Raji (cell line): Measurements from ENCODE around the gene MACROH2A2.

Experiments
- POLR2A ChIP-seq: IDR thresholded peaks from 2 replicates; pipeline ENCODE4 v1.6.1; 2011; ENCODE audit warnings: low read depth, low read length, control low read depth; ENCODE audit not compliant: insufficient read depth

MACROH2A2 gene

DNA sequence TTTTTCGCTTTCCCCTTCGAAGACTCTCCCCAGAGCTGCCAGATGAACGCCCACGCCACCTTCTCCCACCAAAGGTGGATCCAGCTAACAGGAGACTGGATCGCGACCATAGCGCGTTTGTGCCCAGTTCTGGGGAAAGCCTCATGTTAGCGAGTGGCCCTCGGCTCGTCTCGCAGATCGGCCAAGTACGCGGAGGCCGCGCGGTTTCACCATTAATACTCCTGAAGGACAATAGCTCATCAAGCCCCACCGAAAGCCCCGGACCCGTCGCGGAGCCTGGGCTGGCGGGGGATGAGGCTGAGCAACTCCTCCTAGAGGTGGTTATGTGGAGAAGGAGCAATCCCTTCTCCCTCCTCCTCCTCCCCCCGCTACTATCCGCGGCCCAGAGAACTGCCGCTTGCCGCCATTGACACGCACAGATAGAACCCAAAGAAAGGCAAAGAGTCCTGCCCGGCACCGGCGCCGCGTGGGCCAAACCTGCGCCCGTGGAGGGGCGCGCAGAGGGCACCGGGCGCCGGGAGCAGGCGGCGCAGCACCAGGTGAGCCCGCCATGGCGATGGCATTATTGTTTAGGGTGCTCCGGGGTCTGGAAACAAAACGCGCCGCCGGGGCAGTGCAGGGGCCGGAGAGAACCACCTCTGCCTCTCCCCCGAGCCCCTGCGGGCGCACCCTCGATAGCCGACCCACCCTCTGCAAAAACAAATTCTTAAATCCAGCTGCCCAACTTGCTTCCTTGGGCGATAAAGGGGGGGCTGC, at the start of gene MACROH2A2:
Gene MACROH2A2 (plus strand): TSS at position 385 of the 756 bp plus-strand sequence. CDS start 22,813 bp downstream, outside the sequence.
- no peak for TF ChIP-seq POLR2A

DNA sequence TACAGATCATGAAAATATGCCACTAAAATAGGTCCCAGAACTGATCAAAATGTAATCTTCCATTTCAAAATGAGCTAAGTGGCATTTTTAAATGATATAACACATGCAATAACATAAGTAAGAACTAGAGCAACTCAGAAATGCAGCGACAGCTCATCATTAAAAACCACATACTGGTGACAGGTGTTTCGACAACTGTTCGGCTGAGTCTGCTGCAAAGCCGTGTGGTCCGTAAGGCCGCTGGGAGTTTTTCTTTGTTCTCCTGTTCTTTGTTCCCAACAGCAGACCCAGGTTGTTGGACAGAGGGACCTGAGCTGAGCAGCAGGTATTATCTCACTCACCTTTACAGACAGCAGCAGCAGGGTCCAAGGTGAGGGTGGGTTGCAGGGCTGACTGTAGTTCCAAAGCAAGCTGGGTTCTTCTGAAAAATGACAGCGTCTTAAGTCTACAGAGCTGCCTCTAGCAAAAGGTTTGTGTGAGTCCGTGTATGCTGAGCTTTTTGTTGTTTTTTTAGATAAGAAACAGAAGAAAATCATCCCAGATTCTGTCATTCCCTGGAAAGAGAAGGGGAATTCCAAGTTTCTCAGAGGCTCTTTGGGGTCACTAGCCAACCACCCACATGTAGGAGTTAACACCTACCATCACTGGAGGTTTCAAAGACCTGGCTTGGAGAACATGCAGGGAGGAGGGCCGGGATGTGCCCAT, 45.4 kb upstream of the MACROH2A2 start:
- no peak for TF ChIP-seq POLR2A

DNA sequence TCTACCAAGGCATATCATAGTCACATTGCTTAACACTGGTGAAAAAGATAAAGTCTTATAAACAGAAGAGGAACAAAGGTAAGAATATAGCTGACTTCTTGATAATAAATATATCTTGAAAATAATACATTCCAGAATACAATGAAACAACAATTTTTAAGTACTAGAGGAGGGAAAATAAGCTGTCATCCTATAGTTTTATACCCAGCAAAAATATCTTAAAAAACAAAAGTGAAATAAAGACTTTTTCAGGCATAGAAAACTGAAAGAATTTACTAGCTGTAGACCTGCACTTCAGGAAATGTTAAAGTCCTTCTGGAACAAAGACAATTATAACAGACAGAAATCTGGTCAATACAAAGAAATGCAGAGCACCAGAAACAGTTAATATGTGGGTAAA, 21.4 kb upstream of the MACROH2A2 start:
- TF ChIP-seq POLR2A = no peak

DNA sequence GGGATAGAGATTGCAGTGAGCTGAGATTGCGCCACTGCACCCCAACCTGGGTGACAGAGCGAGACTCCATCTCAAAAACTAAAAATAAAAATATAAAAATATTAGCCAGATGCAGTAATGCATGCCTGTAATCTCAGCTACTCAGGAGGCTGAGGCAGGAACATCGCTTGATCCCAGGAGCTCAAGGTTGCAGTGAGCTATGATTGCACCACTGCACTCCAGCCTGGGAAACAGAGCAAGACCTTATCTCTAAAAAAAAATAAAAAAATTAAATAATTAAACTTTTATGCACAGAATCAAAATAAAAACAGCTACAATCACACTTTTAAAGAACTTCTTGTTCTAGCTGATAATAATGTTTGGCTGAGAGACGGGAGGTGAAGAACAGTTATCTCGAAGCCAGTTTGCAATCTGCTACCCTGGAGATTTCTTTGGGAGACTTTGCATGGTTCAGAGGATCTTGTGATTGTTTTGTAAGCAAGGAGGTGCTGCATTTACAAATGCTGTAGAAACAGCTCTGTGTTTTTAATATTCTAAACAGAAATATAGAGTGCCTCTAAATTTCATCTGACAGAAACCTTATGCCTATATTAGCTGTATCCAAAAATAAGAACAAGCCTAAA, 19.9 kb upstream of the MACROH2A2 start:
- TF ChIP-seq POLR2A = no peak

DNA sequence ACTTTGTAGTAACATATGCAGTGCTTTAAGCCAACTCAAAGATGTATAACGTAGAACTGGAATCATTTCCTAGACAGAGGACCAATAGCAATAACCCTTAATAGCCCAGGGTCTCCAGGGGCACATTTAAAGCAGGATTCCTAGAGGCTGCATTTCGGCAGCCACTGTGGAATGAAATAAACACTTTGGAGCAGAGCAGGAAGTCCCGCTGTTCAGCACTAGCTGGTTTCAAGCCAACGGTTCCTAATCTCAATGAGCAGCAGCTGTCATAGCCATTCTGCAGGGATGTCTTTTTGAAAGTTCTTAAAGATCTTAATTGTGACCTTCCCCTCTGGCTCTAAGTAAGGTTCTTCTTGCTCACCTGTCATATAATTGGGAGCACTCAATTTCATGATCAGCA, 18.4 kb upstream of the MACROH2A2 start:
- TF ChIP-seq POLR2A = no peak

DNA sequence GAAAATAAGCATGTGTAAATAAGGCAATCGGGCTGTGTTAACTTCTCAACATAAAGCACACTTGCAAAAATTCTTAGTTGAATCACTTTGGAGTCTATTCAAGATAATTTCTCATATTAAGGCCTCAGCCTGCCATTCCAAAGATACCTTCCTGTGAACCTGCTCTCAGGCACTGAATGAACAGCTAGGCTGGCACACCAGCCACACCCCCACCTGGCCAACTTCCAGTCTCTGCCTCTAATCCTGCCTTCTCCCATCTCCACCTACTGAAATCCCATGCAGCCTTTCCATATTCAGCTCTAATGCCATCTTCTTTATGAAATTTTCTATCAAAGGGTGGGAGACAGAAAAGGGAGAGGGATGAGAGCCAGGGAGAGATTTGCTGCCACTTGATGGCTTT, 17.1 kb upstream of the MACROH2A2 start:
- TF ChIP-seq POLR2A = no peak

DNA sequence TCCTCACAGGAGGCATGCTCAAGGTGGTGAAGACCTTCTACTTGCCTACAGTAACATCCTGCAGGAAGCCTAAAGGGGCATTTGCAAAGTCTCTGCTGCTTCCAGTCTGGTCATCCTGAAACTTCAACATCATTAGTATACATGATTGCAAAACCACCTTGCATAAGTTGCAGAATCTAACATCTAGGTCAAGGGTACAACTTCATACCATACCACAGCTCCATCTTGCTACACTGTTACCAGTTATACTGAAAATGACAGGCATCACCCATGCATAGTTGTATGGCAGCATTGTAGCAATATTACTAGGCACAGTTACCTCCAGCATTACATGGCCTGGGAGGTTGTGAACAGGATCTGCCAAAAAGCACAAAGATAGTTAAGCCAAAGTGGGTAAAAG, 13.7 kb upstream of the MACROH2A2 start:
- no peak for TF ChIP-seq POLR2A

DNA sequence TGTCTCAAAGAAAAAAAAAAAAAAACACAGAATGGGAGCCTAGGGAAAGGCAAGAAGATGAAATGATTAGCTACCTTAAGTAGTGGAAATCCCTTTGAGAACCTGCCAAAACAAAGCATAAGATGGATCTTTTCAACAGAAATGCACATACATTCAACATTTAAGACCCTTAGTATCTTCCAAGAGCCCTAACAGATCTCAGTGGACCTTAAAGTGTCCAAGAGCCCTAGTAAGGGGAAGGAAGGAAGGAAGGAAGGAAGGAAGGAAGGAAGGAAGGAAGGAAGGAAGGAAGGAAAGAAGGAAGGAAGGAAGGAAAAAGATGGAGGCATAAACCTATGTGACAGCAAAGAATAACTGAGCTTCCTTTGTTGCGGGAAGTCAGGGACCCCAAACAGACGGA, 11.6 kb upstream of the MACROH2A2 start:
- TF ChIP-seq POLR2A = no peak

DNA sequence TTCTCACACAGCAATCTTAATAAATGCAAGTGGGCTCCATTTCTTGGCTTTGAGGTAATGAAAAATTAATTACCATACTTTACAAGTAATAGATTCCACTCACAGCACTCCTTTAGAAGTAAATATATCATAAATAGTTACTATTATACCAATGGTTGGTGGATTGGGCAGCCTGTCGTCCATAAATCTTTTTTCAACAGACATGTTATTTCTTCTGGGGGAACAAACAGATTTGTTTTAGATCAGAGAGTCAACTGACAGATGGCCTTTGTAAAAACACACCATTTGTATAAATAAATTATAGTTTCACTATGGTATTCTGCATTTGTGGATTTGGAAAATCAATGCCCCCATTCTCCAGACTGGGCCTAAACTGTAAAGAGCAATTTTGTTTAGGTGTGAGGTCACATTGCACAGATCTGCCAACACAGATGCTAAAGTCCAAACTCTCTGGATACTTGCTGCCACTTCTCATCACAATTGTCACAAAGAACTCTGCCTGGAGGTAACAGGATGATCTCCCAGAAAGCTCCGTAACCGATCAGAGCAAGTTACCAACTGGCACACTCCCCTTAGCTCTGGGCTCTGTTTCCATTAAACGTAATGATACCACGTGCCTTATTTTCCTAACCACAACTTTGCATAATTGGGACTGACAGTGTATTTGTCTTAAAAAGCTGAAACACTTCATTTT, 4.5 kb upstream of the MACROH2A2 start:
- no peak for TF ChIP-seq POLR2A

DNA sequence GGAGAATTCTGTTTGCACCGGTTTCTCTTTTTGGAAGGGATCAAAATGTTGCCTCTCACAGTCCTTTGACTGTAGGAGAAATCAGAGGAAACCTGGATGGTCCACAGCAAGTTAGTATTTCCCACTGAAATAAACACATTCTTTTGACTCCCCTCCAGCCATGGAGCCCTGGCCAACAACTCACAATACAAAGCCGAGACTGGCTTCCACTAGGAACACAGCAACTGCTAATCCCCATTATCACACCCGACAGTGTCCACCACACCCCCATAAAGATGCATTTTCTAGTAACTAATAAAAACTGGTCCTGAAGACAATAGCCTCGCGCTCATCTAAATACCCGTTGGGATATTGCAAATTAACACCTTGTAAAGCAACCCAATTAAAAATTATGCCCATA, 798 bp upstream of the MACROH2A2 start:
- no peak for TF ChIP-seq POLR2A

DNA sequence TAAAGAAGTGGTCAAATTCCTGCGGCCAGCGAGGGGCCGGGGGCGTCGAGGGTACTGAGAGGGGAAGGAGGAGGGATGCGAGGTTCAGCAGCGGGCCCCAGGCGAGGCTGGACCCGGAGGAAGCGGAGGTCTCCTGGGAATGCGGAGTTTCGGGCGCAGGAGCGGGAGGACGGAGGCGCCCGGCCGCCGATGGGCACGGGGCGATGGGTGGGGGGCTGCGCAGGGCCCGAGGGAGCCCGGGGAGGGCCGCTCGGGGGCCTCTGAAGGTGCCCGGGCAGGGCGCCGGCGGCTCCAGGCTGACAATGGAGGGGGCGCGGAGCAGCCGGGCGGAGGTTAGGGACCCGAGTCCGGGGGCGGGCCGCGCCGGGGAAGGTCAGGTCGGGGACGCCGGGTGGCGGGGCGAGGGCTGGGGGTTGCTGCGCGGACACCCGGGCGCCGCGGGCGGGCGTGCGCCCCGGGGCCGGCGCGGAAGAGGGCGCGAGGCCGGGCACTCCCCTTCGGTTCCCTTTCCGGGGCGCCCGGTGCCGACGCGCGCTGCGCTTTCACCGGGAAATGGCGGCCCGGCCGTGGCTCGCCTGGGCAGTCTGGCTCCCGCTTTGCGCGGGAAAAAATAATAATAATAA, 683 bp downstream of the MACROH2A2 start:
- TF ChIP-seq POLR2A = no peak

DNA sequence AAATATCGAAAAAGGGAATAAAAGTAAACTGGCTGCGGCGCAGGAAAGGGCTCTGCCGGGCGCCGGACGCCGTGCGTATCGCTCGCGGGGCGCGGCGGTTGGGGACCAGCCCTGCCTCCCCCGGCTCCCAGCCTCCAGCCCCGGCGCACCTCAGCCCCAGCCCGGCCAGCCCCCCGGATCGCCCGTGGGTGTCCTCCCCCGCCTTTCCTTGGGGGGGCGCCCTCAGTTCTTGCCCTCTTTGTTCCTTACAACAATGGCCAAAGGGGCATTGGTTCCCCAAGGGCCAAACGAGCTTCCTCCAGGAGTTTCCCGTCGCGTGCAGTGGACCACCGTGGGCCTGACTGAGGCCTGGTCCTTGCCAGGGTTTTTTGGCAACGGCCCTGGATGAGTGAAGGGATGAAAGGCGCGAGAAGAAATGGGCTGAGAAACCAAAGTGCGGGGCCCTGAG, 1.2 kb downstream of the MACROH2A2 start:
- TF ChIP-seq POLR2A = no peak

DNA sequence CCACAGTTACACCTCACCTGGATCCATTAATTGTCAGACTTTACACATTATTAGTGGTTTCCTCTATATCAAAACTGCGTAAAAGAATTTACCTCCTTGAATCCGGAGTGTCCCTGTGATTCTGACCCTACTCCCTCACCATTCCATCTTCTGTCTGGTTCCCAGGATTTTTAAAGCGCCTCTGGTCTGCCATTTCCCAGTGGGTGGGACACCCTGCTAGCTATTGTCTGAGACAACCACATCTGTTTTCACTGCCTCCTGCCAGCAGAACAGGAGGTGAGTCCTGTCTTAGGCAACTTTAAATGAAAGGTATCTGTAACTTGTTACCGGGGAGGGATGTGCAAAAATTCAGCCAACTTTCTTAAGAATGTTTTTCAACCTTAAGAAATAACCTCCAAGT, 2.3 kb downstream of the MACROH2A2 start:
- no peak for TF ChIP-seq POLR2A

DNA sequence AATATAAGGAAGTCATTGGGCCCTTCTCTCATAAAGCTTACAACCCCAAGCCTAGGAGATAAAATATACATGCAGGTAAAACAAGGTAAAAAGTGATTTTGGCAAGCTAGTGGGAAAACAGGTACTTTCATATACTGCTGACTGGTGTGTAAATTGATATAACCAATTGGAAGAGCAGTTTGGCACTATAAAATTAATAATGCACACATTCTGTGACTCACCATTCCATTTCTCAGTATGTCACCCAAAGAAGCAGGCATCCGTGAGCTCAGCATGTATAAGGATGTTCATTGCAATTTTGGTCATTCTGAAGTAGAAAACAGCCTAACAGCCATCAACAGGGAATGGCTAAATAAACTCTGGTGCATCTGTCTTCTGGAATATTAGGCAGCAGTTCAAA, 2.9 kb downstream of the MACROH2A2 start:
- no peak for TF ChIP-seq POLR2A

DNA sequence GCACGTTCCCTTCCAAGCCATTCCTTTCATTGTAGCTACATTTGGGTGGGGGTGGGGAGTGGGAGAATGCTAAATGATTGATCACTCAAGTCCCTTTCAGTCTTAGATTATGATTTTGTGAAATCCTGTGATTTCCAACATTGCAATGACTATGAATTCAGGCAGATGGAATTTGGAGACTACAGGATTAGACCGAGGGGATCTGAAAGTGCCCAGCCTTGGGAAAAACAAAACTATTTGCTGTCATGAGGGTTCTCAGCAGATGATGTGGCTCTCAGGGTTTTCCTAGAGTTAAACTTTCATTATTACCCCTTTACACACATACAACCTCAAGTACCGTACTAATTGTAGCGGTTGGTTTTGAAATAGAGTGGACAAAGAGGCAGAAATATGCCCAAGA, 4.7 kb downstream of the MACROH2A2 start:
- TF ChIP-seq POLR2A = no peak

DNA sequence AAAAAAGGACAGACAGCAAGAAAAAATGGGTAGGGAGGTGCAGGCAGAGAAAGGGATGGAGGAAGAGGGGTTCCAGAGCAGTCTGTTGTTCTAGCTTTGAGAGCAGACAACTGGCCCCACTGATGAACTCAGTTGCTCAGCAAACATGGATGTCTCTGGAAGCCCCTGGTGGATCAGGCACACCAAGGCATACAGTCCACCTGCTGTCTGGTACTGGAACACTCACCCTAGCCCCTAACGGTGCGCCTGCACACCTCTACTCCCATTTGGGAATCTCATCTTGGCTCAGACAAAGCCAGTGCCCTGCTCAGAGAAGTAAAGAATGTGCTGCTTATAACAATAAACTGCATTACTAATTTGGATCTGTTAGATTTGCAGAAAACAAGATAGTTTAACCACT, 7.7 kb downstream of the MACROH2A2 start:
- TF ChIP-seq POLR2A = no peak
